GM18870 (cell line): Measurements from ENCODE around the gene NOB1.
"Not testable (repeated sequence)": the region's sequence is repeated elsewhere in the genome, so short reads cannot be mapped to it uniquely, and the experiment has no call there.

ENCODE experiments used
- ATAC-seq: cut with Tn5 transposase; IDR thresholded peaks from one replicate; pipeline ENCODE4 v1.9.1; 2021; ENCODE audit warnings: moderate library complexity; ENCODE audit not compliant: unreplicated experiment

The NOB1 gene

GRCh38 chr16:69761983-69762813, 7.5 kb upstream of the NOB1 start, which contains the start of gene WWP2:
Gene WWP2, plus strand, starts transcription at chr16:69762332. Its CDS starts 24,679 bp downstream, at chr16:69787011.
- ATAC-seq = no peak

- not testable (repeated sequence) for ATAC-seq
These were observed 2.6 kb upstream of the NOB1 start for GRCh38 chr16:69757375-69757774.

GRCh38 chr16:69756705-69757104, 2.0 kb upstream of the NOB1 start:
- no peak for ATAC-seq

- no peak for ATAC-seq
These were observed 620 bp downstream of the NOB1 start for GRCh38 chr16:69754143-69754468.

- no peak for ATAC-seq
These were observed 5.9 kb downstream of the NOB1 start for GRCh38 chr16:69748694-69749345.

- ATAC-seq = no peak
These were observed 7.6 kb downstream of the NOB1 start for GRCh38 chr16:69747115-69747514.

GRCh38 chr16:69745959-69746358, 8.8 kb downstream of the NOB1 start:
- no peak for ATAC-seq

GRCh38 chr16:69745232-69745612, 9.5 kb downstream of the NOB1 start:
- no peak for ATAC-seq

GRCh38 chr16:69744363-69745231, 10.1 kb downstream of the NOB1 start:
- ATAC-seq = no peak

GRCh38 chr16:69741951-69742904, 12.5 kb downstream of the NOB1 start:
- no peak for ATAC-seq

- ATAC-seq = no peak
These were observed 13.2 kb downstream of the NOB1 start for GRCh38 chr16:69741519-69741918.

GRCh38 chr16:69732101-69732500, 22.6 kb downstream of the NOB1 start:
- no peak for ATAC-seq

GRCh38 chr16:69731280-69731679, 23.4 kb downstream of the NOB1 start:
- ATAC-seq = not testable (repeated sequence)

GRCh38 chr16:69729030-69729429, 25.7 kb downstream of the NOB1 start:
- ATAC-seq = not testable (repeated sequence)

GRCh38 chr16:69727916-69728270, 26.8 kb downstream of the NOB1 start:
- no peak for ATAC-seq

- peak; percentile 87 for ATAC-seq
These were observed 28.2 kb downstream of the NOB1 start, which contains the start of gene NQO1 for GRCh38 chr16:69726313-69727060. Gene NQO1, minus strand, starts transcription at chr16:69726560. Its CDS starts 121 bp downstream, at chr16:69726439.

GRCh38 chr16:69725480-69726312, 29.0 kb downstream of the NOB1 start:
- ATAC-seq = no peak

- no peak for ATAC-seq
These were observed 29.7 kb downstream of the NOB1 start for GRCh38 chr16:69724981-69725479.
